PFSK-1 (cell line): ENCODE measurements around the gene STIP1.

Experiments used
- POLR2AphosphoS5 ChIP-seq: IDR thresholded peaks from 2 replicates; pipeline ENCODE4 v1.6.1; 2012; ENCODE audit warnings: low read depth, mild to moderate bottlenecking, control low read depth, low read length, moderate library complexity
- SIN3A ChIP-seq: IDR thresholded peaks from 2 replicates; pipeline ENCODE4 v1.6.1; 2012; ENCODE audit warnings: mild to moderate bottlenecking, low read length, moderate library complexity, borderline replicate concordance; ENCODE audit not compliant: insufficient read depth
- TAF1 ChIP-seq: IDR thresholded peaks from 2 replicates; pipeline ENCODE4 v1.6.1; 2012; ENCODE audit warnings: low read length, control low read depth, borderline replicate concordance; ENCODE audit not compliant: insufficient read depth

- no peak for TF ChIP-seq SIN3A
- TF ChIP-seq TAF1 = no peak
- no peak for TF ChIP-seq POLR2AphosphoS5
Observed at GRCh38 chr11:64183890-64184289, 2.1 kb upstream of the STIP1 start.
